ENCODE results near the gene TTLL6.

DNA sequence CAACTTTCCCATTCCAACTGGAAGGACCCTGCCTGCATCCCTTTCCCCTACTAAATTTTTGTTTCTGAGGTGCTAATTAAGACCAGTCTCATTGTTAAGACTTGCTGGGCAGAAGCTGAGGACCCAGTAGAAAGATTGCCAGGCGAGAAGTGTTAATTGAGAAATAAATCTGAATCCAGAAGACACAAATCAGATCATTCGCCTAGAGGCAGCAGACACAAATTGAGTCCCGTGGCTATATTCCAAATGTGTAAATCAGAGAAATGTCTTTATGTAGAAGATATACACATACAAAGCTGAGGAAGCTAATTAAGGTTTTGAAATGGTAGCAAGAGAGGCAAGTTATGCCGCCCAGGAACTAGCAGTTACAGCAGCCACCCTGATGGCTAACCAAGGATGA is 43.4 kb upstream of the TTLL6 start:
- TF ChIP-seq, protein P1, sequence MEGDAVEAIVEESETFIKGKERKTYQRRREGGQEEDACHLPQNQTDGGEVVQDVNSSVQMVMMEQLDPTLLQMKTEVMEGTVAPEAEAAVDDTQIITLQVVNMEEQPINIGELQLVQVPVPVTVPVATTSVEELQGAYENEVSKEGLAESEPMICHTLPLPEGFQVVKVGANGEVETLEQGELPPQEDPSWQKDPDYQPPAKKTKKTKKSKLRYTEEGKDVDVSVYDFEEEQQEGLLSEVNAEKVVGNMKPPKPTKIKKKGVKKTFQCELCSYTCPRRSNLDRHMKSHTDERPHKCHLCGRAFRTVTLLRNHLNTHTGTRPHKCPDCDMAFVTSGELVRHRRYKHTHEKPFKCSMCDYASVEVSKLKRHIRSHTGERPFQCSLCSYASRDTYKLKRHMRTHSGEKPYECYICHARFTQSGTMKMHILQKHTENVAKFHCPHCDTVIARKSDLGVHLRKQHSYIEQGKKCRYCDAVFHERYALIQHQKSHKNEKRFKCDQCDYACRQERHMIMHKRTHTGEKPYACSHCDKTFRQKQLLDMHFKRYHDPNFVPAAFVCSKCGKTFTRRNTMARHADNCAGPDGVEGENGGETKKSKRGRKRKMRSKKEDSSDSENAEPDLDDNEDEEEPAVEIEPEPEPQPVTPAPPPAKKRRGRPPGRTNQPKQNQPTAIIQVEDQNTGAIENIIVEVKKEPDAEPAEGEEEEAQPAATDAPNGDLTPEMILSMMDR (IDR thresholded peaks at IDR 0.05): no peak
- no peak for TF ChIP-seq POLR2A (IDR thresholded peaks at IDR 0.05)

Data from body of pancreas (tissue), 4 donors.